Activated CD8-positive, alpha-beta memory T cell treated with anti-CD3 and anti-CD28 coated beads for 4 hours (primary cell): Measurements from ENCODE around the gene MED12L.
"Not testable (repeated sequence)": the region's sequence is repeated elsewhere in the genome, so short reads cannot be mapped to it uniquely, and the experiment has no call there.

ENCODE experiments used
- DNase-seq, 2 donors: peaks; one replicate each; pipeline ENCODE4 v3.0.0-alpha.2; 2020; ENCODE audit warnings: low read depth in 2 of 2

Gene MED12L

DNA sequence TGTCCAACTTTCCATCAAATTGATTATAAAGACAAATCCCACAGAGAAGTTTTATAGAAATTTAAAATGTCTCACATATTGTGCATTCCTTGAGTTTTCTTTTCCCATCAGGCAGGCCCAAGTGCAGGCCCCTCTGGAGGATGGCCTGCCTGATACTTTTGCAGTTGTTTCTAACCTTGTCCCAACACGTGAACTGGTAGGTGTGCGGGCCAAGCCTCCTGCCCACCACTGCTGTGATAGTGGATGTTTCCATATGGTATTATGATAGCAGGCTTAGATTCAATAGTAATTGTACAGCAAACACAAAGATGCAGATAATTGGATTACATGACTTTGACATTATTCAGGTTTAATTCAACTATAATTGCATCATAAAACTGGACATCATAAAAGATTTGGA lies 297.6 kb downstream of the MED12L start:
- DNase-seq, result no peak

DNA sequence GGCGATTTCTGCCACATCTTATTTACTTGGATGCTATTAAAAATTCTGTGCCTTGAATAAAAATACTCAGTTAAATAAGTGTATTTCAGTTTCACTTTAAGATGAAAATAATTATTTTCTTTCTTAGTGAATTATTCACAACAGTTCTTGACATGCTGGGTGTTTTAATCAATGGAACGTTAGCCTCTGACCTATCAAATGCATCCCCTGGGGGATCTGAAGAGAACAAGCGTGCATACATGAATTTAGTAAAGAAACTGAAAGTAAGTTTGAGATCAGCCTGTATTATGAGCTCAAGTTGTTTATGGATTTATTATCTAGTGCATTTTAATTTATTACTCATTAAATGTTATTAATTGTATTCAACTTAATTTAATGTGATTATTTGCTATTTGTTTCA lies 298.5 kb downstream of the MED12L start:
- no peak for DNase-seq

DNA sequence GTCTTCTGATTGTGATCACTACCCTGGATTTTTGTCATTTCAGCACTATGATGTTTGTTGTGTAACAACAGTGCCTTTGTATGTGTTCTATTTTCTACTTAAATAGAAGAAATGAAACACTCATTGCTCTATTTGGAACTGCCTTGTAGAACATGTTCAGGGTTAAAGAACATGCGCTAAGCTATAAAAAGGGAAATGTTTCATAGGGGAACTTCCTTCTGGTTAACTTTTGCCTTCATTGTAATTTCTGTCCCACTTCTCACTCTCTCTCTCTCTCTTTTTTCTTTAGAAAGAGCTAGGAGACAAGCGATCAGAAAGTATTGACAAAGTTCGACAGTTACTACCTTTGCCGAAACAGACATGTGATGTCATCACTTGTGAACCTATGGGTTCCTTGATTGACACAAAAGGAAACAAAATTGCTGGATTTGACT lies 299.3 kb downstream of the MED12L start, which contains the start of gene P2RY12:
Gene P2RY12, minus strand, starts transcription at position 13 of the 434 bp plus-strand sequence. CDS start 45,908 bp downstream, outside the sequence.
- DNase-seq, result no peak

DNA sequence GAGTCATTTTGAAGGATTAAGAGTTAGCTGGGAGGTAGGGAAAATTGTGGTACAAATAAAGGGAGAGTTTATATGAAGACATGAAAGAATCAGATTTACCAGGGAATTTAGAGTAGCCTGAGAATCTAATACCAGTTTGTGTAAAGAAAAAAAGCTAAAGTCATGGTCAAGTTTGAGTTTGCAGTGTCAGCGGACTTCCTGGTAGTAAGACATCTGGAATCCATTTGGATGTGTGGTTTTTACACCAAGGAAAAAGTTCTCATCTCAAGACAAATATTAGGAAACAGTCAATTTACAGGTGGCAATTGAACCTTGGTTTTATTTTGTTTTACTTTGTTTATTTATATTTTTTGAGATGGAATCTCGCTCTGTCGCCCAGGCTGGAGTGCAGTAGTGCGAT lies 300.6 kb downstream of the MED12L start:
- DNase-seq, result no peak

DNA sequence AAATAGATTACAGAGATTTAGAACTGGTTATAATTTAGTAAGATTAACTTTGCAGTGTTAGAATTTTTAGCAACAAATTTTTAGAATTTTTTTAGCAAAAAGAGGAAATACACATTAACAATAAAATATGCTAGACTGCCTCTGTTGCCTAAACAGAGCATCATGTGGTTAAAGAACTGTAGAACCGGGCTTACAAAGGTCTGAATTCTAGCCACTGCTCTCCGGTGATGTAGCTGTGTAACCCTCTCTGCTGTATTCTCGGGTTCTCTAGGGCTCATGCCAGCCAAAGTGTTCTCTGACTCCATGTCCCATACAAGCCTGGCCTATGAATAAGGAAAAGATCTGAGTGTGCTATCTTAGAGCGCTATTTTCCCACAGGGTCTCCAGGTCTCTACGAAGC lies 302.0 kb downstream of the MED12L start:
- DNase-seq, result no peak

DNA sequence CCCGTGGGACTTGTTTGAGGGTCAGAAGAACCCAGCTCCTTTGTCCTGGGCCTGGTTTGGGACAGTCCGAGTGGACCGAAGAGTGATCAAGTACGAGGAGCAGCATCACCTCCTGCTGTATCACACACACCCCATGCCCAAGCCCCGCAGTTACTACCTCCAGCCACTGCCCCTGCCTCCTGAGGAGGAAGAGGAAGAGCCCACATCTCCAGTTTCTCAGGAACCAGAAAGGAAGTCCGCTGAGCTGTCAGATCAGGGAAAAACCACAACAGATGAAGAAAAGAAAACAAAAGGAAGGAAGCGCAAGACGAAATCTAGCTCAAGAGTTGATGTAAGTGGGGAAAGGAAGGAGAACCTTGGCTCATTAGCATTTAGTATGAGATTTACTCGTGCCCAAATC lies 302.4 kb downstream of the MED12L start:
- DNase-seq, result no peak

DNA sequence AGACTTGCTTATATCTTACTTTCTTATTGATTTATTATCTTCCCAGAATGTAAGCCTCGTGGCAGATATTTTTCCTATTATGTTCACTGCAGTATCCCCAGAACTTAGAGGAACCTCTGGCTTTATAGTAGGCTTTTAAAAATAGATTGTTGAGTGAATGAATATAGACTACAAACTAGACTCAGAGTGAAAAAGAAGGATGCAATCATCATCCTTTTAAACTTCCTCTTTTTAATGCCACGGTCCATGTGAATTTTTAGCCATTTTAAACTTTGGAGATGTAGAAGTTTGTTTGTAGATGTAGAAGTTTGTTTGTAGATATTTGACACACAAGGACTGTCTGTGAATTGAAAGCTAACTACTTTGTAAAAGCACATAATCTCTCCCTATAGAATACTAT lies 306.3 kb downstream of the MED12L start:
- no peak for DNase-seq

DNA sequence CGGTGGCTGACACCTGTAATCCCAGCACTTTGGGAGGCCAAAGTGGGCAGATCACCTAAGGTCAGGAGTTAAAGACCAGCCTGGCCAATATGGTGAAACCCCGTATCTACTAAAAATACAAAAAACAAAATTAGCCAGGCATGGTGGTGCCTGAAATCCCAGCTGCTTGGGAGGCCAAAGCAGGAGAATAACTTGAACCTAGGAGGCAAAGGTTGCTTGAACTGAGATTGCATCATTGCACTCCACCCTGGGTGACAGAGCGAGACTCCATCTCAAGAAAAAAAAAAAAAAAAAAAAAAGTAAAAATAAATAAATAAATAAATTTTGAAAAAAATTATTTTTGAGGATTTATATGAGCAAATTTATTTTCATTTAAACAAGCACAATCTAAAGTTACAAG lies 306.7 kb downstream of the MED12L start:
- not testable (repeated sequence) for DNase-seq

DNA sequence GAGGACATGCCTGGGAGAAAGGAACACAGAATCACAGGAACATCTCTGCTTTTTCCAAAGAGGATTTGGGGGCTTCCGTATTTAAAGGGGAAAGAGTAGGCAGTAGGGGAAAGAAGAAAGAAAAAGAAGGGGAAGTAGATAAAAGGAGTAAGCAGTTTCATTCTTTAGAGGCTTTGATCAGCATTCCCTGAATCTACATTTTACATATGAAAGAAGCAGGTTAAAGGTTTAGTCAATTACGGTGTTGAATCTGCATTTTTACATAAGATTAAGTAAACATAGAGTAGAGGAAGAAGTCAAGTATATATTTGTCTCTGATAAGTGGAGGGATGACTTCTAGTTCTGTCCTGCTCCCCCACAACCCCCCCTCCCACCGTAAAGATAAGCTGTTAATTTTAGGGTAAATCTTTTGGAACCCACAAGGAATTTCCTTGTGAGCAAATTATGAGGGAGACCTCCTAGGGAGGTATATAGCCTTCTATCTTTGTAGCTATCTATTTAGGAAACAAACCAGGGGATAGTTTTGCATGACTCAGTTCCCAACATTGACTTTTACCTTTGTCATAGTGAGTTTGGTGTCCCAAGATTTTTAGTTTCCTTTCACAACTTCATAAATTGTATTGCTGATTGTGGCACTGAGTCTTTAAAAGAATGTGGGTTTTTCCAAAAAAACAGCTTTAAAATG lies 307.8 kb downstream of the MED12L start:
- DNase-seq, result no peak

DNA sequence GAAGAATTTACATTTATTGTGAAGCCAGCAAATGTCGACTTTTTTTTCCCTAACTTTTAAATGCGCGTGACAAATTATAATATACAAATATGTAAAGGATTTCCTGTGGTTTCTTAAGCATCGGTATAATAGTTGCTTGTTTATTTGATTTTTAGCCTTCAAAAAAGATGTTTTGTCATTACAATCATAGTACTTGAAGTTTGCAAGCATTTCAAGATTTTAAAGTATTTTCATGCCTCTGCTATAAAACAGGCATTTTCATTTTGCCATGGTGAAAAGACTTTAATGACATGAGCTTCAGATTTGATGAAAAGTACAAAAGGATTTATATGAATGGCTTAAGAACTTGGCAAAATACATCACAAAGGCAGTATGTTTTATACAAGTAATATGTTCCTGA lies 308.5 kb downstream of the MED12L start:
- no peak for DNase-seq

DNA sequence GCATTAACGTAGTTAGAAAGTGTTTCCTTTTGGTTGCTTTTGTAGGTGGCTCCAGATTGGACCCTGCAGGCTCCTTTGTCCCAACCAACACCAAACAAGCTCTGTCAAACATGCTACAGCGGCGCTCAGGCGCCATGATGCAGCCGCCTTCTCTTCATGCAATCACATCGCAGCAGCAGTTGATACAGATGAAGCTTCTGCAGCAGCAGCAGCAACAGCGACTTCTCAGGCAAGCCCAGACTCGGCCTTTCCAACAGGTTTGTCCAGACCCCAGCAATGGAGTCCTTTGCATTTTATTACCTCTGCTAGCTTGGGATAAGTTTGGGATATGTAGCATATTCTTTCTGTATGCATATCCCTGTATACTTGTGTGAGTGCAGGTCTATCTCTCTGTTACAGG lies 309.1 kb downstream of the MED12L start:
- no peak for DNase-seq

DNA sequence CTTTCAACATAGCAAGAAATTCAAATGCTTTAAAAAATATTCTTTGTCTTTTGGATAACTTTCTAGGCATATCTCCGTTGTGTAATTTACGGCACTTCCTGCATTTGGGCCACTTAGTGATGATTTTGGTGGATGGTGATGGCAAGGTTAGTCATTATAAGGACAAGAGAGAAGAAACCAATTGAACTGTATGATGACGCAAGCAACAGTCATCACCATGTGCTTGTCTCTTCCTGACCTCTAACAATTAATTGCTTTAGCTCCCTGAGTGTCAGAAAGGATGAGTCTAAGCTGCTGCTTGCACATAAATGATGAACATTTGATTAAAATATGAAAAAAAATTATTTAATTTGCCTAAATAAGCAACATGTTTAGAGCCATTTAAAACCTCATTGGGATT lies 310.3 kb downstream of the MED12L start:
- DNase-seq, result no peak

DNA sequence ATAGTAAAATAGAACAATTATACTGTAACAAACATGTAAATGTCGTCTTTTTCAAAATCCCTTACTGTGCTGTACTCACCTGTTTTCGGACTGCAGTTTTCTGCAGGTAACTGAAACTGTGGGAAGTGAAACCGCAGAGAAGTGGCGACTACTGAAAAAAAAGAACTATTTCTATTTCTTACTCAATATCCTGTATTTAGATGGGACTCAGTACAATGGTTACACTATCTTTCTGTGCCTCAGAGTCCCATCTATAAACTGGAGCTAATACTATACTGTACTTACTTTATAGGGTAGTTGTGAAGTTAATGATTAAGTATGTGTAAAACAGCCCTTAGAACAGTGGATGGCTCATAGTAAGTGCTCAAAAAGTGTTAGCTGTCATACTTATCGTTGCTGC lies 313.4 kb downstream of the MED12L start:
- DNase-seq, result no peak

DNA sequence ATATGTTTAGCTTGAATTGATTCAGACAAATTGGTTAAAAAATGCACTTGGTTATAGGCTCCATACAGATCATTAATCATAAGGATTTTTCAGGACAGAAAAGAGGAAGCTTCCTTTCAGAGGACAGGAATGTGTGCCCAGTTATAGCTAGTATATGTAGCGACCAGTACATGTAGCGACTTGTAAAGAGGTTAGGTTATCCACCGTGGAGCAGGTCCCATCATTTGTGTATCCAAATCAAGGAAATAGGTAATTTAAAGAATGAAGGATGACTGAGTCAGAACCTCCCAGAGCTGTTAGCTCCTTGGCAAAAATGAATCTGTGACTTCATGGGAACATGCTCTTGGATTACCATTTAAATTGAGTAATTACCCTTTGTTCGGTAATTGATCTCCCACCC lies 314.9 kb downstream of the MED12L start:
- DNase-seq, result no peak

DNA sequence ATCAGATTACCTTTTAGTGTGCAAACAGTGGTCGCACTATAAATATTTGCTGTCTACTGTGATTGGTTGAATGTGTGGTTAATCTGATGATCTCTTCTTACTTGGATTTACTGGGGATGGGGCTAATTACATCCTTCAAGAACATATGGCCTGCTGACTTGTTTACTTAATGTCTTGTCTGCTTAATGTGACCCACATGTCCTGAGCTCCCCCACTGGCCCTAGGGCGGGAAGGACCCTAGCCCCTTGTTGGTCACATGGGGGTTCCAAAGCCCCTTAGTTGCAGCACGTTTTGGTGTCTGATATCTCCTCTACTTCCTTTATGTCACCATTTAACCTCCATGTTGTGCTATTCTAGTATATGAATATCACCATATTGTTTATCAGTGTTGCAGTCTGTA lies 316.9 kb downstream of the MED12L start:
- DNase-seq, result no peak

DNA sequence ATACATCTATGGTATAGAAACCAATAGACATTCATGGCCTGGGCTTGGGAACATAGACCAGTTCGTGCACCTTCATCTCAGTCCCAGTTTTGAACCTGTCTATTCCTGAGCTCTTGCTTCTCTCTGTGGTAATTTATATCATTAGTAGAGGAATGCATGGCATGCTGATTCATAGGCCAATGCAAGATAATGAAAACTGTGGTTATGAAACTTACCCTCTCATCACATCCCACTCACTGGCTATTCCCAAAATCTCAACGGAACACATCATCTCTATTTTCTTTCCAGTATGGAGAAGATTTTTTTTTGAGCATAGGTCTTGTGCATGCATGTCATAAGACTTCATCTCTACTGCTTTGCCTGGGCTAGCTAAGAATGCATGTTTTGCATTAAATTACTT lies 317.8 kb downstream of the MED12L start:
- DNase-seq, result no peak

DNA sequence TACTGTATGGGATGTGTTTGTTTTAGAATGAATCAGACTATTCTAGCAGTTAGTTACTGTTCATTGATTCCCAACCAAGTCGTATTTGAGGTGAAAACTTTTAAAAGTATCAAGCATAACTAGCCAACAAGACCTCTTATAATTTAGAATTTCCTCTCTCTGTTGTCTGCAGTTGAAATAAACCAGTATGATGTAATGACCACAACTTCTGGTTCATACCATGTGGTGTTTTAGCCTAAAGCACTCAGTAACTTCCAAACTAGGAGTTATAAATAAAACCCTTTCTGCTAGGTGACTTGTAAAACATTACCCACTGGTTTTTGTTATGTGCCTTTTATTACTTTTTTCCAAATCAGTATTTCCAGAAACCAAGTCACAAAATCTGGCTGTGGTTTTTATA lies 318.9 kb downstream of the MED12L start:
- DNase-seq, result no peak

DNA sequence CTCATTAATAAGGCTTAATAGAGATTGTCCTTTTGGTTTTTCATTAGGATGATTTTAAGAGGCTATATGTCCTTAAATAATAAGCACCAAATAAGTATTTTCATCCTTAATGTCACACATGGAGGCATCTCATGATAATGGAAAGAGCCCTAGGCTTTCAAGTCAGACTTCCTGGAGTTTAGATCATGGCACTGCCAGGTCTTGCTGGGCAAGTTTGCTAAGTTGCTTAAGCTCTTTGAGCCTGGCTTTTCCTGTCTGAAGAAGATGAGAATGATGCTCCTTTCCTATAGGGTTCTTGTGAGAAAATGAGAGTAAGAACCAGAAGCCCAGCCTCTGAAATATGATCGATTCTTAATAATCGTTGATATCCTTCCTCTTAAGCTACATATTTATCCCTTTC lies 322.5 kb downstream of the MED12L start:
- no peak for DNase-seq

DNA sequence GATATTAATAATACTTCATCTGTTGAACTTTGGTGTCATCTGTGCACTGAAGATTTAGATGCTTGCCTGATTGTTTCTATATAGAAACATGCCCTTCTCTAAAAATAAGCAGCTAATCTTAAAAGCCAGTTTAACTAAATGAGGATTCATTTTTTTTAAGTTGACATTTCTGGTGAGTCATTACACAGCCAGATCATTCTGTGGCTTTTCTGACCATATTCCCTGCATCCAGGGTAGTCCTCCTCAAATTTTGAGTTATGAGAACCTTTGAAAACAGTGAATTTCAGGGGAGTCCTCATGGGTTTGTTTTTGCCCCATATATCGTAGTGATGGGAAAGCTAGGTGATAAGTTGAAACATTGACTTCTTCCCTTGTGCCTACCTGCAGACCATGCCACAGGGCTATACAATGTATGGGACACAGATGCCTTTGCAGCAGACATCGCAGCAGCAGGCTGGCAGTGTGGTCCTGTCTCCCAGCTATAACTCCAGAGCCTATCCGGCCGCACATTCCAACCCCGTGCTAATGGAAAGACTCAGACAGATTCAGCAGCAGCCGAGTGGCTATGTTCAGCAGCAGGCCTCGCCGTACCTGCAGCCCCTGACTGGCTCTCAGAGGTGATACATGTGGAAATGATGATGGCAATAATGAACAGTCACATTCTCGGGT lies 325.6 kb downstream of the MED12L start:
- DNase-seq, result no peak

DNA sequence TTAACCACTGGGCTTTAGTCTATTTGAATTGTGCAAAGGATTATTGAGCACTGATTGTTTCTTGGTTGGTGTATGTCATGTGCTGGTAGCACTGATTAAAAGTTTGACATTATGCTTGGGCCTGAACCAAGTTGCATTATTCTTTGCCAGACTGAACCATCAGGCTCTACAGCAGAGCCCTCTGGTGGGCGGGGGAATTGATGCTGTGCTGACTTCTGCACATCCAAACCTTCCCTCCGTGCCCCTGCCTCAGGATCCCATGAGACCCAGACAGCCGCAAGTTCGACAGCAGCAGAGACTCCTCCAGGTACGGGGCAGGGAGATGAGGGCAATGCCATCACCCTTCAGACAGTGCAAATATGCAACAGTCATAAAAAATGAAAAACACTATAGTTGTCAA lies 327.5 kb downstream of the MED12L start:
- DNase-seq, result no peak

DNA sequence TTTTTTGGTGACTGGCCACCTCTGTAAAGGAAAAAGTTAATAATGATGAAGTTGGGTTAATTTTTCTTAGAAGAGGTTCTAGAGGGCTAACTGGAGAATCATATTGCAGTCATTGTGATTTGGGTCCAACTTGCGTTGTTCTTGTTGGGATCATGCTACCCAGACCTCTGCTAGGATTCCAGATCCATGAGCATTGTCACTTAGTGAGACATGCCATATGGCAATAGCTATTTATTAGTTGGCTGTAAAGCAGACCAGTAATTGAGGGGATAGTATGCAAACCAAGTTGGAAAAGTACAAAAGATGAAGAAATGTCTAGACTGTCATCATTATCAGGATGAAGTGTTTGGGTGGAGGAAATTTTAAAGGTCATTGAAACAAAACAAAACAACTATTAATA lies 329.8 kb downstream of the MED12L start:
- DNase-seq, result no peak

DNA sequence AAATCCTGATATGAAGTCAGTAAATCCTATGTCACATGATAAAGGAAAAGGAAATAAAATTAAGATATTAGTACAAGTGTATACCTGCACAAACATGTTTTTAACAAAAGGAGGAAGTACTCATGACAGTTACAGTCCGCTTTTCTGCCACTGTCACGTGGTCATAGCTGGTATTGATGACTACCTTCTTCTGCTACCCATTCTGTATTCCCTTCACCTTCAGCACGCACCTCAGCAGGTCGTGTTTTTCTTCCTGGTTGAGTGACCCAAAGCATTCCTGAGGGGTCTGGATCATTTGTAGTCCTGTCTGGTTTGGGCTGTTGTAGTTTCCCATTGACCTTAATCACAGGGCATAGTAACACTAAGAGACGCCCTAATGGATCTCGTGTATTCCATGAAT lies 334.3 kb downstream of the MED12L start:
- no peak for DNase-seq

DNA sequence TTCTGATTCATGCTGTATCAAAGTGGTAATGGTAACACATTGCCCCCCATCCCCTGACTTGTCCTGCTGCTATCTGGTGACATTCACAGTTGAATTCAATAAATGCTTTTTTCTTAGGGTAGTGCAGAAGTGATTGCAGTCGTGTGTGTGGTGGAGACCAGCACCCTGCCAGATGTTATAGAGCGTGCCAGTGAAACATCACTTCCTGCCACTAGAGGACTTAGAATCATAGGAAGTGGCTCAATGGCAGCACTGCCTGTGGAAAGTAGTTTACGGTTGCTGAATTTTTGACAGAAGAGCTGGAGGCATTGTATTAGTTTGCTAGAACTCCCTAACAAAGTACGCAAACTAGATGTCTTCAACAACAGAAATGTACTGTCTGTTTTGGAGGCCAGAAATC lies 336.5 kb downstream of the MED12L start:
- no peak for DNase-seq

DNA sequence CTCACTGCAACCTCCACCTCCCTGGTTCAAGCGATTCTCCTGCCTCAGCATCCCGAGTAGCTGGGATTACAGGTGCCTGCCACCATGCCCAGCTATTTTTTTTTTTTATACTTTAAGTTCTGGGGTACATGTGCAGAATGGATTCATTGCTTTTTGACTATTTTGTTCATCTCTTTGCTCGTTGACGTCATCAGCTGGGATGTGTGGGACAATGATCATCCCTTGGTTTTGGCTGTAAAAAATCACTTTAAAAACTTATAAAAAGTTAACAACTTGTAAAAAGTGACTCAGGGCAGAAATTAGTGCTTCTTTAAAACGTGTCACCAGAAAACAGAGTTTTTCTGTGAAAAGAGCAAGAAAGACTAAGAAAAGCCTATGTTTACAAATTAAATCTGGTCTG lies 337.6 kb downstream of the MED12L start:
- no peak for DNase-seq
